Neural cell (in vitro differentiated cells): ENCODE results near the gene GFRA3. TPM values are rescaled to one million over a fixed set of nuclear protein-coding genes. Genes with fewer than 3 reads are reported as not detected.

Experiments
- H2AFZ ChIP-seq: fragments of 200-600, 300-800 bp; sonication (generic), shearing (Covaris generic); 2 replicates; pipeline ENCODE4 v1.6.0; 2014; ENCODE audit warnings: low read depth, mild to moderate bottlenecking, antibody characterized with exemption, low read length, moderate library complexity
- H3F3A ChIP-seq: fragments of 200-600 bp; shearing (Covaris generic); 2 replicates; pipeline ENCODE4 v1.6.1; 2016; ENCODE audit warnings: mild to moderate bottlenecking, moderate library complexity, mixed read lengths, antibody characterized with exemption, low read length; ENCODE audit not compliant: insufficient read depth, poor library complexity, severe bottlenecking
- H3K27ac ChIP-seq: fragments of 200-600, 300-800 bp; sonication (generic), shearing (Covaris generic); 2 replicates; pipeline ENCODE4 v1.5.1; 2014; ENCODE audit warnings: mild to moderate bottlenecking, low read length, moderate library complexity
- H3K27me3 ChIP-seq: fragments of 300-800, 200-600 bp; sonication (generic), shearing (Covaris generic); 2 replicates; pipeline ENCODE4 v1.6.0; 2014; ENCODE audit warnings: mild to moderate bottlenecking, low read depth, low read length, moderate library complexity; ENCODE audit not compliant: insufficient read depth
- H3K36me3 ChIP-seq: fragments of 300-800, 200-600 bp; sonication (generic), shearing (Covaris generic); 2 replicates; pipeline ENCODE4 v1.5.1; 2014; ENCODE audit warnings: mild to moderate bottlenecking, antibody characterized with exemption, low read length, moderate library complexity; ENCODE audit not compliant: insufficient read depth
- H3K4me2 ChIP-seq: fragments of 300-800, 200-600 bp; sonication (generic), shearing (Covaris generic); 2 replicates; pipeline ENCODE4 v1.6.0; 2014; ENCODE audit warnings: mild to moderate bottlenecking, low read length
- H3K4me3 ChIP-seq: fragments of 300-800, 200-600 bp; sonication (generic), shearing (Covaris generic); 2 replicates; pipeline ENCODE4 v1.5.1; 2014; ENCODE audit warnings: mild to moderate bottlenecking, low read length, moderate library complexity
- H3K79me2 ChIP-seq: fragments of 200-600 bp; shearing (Covaris generic); replicated peaks from 2 replicates; pipeline ENCODE4 v1.6.0; 2014; ENCODE audit warnings: mild to moderate bottlenecking, low read length, moderate library complexity; ENCODE audit not compliant: insufficient read depth
- H3K9ac ChIP-seq: fragments of 300-800, 200-600 bp; sonication (generic), shearing (Covaris generic); 2 replicates; pipeline ENCODE4 v1.6.1; 2016; ENCODE audit warnings: mild to moderate bottlenecking, low read length, mixed read lengths
- H3K9me2 ChIP-seq: fragments of 200-600 bp; shearing (Covaris generic); 2 replicates; pipeline ENCODE4 v1.6.1; 2016; ENCODE audit warnings: mild to moderate bottlenecking, low read length, mixed read lengths; ENCODE audit not compliant: insufficient read depth
- H3K9me3 ChIP-seq: fragments of 200-600, 300-800 bp; sonication (generic), shearing (Covaris generic); 2 replicates; pipeline ENCODE4 v1.6.1; 2016; ENCODE audit warnings: mild to moderate bottlenecking, mixed run types, low read length, moderate library complexity, mixed read lengths
- H4K20me1 ChIP-seq: fragments of 200-600 bp; shearing (Covaris generic); 2 replicates; pipeline ENCODE4 v1.6.1; 2016; ENCODE audit warnings: mild to moderate bottlenecking, mixed run types; ENCODE audit not compliant: insufficient read depth
- EP300 ChIP-seq: fragments of 450-650 bp; conservative IDR thresholded peaks from 2 replicates; pipeline ENCODE4 v1.6.1; 2014; ENCODE audit warnings: antibody characterized with exemption, mild to moderate bottlenecking, moderate library complexity; ENCODE audit not compliant: poor library complexity, severe bottlenecking
- EZH2 ChIP-seq: fragments of 200-600, 300-800 bp; shearing (Covaris generic), sonication (generic); IDR thresholded peaks from 2 replicates; pipeline ENCODE4 v1.6.1; 2014; ENCODE audit warnings: antibody characterized with exemption, low read length, borderline replicate concordance, mild to moderate bottlenecking; ENCODE audit not compliant: insufficient read depth, poor library complexity, severe bottlenecking
- MXI1 ChIP-seq: fragments of 450-650 bp; conservative IDR thresholded peaks from 2 replicates; pipeline ENCODE4 v1.6.1; 2014; ENCODE audit warnings: antibody characterized with exemption, mild to moderate bottlenecking; ENCODE audit not compliant: poor library complexity, severe bottlenecking
- POLR2AphosphoS5 ChIP-seq: IDR thresholded peaks from 2 replicates; pipeline ENCODE4 v1.6.1; 2012
- RAD21 ChIP-seq: fragments of 450-650 bp; conservative IDR thresholded peaks from 2 replicates; pipeline ENCODE4 v1.6.1; 2014; ENCODE audit warnings: antibody characterized with exemption, mild to moderate bottlenecking, moderate library complexity
- SMC3 ChIP-seq: fragments of 450-650 bp; conservative IDR thresholded peaks from 2 replicates; pipeline ENCODE4 v1.6.1; 2014; ENCODE audit warnings: antibody characterized with exemption, mild to moderate bottlenecking, moderate library complexity; ENCODE audit not compliant: poor library complexity
- TAF1 ChIP-seq: IDR thresholded peaks from 2 replicates; pipeline ENCODE4 v1.6.1; 2012; ENCODE audit warnings: low read depth
- polyA plus RNA-seq: library from polyadenylated mRNA; depleted of rRNA; stranded (reverse); fragments of >200 nt; gene quantifications from 2 replicates; pipeline ENCODE4 v1.2.3, GENCODE V29; 2014
- TF ChIP-seq, protein P1 (sequence below): IDR thresholded peaks from 2 replicates; pipeline ENCODE4 v1.6.1; 2012; ENCODE audit warnings: borderline replicate concordance
- TF ChIP-seq, protein P2 (sequence below): fragments of 450-650 bp; IDR thresholded peaks from 2 replicates; pipeline ENCODE4 v1.5.1; 2014; ENCODE audit warnings: antibody characterized with exemption, mild to moderate bottlenecking, moderate library complexity; ENCODE audit not compliant: poor library complexity, severe bottlenecking

The GFRA3 gene
- polyA plus RNA-seq, 1 donor from 2014 or later, result not detected

DNA sequence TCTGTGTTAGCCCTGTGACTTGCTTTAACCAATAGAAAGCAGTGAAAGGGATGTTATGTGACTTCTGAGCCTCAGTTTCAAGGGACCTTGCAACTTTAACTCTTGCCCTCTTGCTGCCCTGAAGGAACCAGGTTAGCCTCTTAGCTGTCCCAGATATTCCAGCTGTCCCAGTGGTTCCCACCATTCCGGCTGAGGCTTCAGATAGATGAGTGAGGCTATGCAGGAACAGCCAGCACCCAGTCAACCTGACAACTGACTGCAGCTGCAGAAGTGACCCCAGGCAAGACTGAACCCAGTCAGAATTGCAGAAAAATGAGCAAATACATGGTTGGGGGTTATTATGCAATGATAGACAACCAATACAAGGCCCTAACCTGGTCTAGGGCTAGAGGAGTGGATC, 50.9 kb downstream of the GFRA3 start:
- Histone ChIP-seq H3K4me3 (no peak overlapping the region), H3K9ac (no peak overlapping the region), H3K9me2 (no peaks in the 10 kb centered on the region), H3K4me2 (no peak overlapping the region), H4K20me1 (no peaks in the 10 kb centered on the region), H3K9me3 (no peaks in the 10 kb centered on the region), H3K79me2 (no peaks in the 10 kb centered on the region), H2AFZ (no peak overlapping the region), H3F3A (no peaks in the 10 kb centered on the region), H3K36me3 (no peaks in the 10 kb centered on the region), H3K27ac (no peak overlapping the region), H3K27me3 (no peaks in the 10 kb centered on the region)
- TF ChIP-seq TAF1, result no peak
- no peak for TF ChIP-seq EZH2
- TF ChIP-seq, protein P1, sequence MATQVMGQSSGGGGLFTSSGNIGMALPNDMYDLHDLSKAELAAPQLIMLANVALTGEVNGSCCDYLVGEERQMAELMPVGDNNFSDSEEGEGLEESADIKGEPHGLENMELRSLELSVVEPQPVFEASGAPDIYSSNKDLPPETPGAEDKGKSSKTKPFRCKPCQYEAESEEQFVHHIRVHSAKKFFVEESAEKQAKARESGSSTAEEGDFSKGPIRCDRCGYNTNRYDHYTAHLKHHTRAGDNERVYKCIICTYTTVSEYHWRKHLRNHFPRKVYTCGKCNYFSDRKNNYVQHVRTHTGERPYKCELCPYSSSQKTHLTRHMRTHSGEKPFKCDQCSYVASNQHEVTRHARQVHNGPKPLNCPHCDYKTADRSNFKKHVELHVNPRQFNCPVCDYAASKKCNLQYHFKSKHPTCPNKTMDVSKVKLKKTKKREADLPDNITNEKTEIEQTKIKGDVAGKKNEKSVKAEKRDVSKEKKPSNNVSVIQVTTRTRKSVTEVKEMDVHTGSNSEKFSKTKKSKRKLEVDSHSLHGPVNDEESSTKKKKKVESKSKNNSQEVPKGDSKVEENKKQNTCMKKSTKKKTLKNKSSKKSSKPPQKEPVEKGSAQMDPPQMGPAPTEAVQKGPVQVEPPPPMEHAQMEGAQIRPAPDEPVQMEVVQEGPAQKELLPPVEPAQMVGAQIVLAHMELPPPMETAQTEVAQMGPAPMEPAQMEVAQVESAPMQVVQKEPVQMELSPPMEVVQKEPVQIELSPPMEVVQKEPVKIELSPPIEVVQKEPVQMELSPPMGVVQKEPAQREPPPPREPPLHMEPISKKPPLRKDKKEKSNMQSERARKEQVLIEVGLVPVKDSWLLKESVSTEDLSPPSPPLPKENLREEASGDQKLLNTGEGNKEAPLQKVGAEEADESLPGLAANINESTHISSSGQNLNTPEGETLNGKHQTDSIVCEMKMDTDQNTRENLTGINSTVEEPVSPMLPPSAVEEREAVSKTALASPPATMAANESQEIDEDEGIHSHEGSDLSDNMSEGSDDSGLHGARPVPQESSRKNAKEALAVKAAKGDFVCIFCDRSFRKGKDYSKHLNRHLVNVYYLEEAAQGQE, result no peak
- TF ChIP-seq, protein P2, sequence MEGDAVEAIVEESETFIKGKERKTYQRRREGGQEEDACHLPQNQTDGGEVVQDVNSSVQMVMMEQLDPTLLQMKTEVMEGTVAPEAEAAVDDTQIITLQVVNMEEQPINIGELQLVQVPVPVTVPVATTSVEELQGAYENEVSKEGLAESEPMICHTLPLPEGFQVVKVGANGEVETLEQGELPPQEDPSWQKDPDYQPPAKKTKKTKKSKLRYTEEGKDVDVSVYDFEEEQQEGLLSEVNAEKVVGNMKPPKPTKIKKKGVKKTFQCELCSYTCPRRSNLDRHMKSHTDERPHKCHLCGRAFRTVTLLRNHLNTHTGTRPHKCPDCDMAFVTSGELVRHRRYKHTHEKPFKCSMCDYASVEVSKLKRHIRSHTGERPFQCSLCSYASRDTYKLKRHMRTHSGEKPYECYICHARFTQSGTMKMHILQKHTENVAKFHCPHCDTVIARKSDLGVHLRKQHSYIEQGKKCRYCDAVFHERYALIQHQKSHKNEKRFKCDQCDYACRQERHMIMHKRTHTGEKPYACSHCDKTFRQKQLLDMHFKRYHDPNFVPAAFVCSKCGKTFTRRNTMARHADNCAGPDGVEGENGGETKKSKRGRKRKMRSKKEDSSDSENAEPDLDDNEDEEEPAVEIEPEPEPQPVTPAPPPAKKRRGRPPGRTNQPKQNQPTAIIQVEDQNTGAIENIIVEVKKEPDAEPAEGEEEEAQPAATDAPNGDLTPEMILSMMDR, result no peak
- TF ChIP-seq MXI1, result no peak
- no peak for TF ChIP-seq POLR2AphosphoS5
- TF ChIP-seq RAD21, result no peak
- no peak for TF ChIP-seq SMC3
- TF ChIP-seq EP300, result no peak

DNA sequence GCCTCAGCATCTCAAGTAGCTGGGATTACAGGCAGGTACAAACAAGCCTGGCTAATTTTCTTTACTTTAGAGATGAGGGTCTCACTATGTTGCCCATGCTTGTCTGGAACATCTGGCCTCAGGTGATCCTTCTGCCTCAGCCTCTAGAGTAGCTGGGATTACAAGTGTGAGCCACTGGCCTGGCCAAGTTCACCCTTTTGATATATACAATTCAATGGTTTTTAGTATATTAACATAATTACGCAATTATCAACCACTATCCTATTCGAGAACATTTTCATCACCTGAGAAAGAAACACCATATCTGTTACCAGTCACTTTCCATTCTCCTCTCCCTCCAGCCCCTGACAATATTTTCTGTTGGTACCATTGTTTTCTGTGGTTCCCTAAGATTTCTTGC, 57.6 kb downstream of the GFRA3 start:
- H3K4me2 ChIP-seq, result no peak overlapping the region
- no peaks in the 10 kb centered on the region for H3K9me3 ChIP-seq
- H3K4me3 ChIP-seq, result no peak overlapping the region
- no peaks in the 10 kb centered on the region for H3F3A ChIP-seq
- H3K27me3 ChIP-seq, result no peaks in the 10 kb centered on the region
- no peak overlapping the region for H3K9ac ChIP-seq
- H3K36me3 ChIP-seq, result no peaks in the 10 kb centered on the region
- TF ChIP-seq POLR2AphosphoS5 (no peak), SMC3 (no peak), MXI1 (no peak), EP300 (no peak), RAD21 (no peak), EZH2 (no peak), TAF1 (no peak)
- TF ChIP-seq, protein P1, result no peak
- TF ChIP-seq, protein P2, result no peak
- no peak overlapping the region for H3K27ac ChIP-seq
- H3K9me2 ChIP-seq, result no peaks in the 10 kb centered on the region
- H2AFZ ChIP-seq, result no peak overlapping the region
- no peaks in the 10 kb centered on the region for H4K20me1 ChIP-seq
- H3K79me2 ChIP-seq, result peaks cover 13% of the 10 kb centered on the region
